Uterus (tissue), 4 donors: Measurements from ENCODE around the gene TMEM187. TPM values are rescaled to one million over a fixed set of nuclear protein-coding genes. Genes with fewer than 3 reads are reported as not detected.
"Not testable (repeated sequence)": the region's sequence is repeated elsewhere in the genome, so short reads cannot be mapped to it uniquely, and the experiment has no call there.

Source experiments
- DNase-seq, 2 donors: peaks; one replicate each; pipeline ENCODE4 v3.0.0-alpha.2; 2019 to 2020
- H3K27ac ChIP-seq, 2 donors: fragments of 200-600 bp; sonication (generic); 1 replicate in 1 of 2; 2 replicates in 1 of 2; pipeline ENCODE4 v1.5.1; 2016 to 2018
- H3K27me3 ChIP-seq, 2 donors: fragments of 200-600 bp; sonication (generic); one replicate each; pipeline ENCODE4 v1.5.1; 2018 to 2019; ENCODE audit warnings: control low read depth in 1 of 2
- H3K36me3 ChIP-seq, 2 donors: fragments of 200-600 bp; sonication (generic); one replicate each; pipeline ENCODE4 v1.5.1; 2019; ENCODE audit warnings: control low read depth in 1 of 2
- H3K4me1 ChIP-seq, 2 donors: fragments of 200-600 bp; sonication (generic); one replicate each; pipeline ENCODE4 v1.5.1; 2018 to 2019; ENCODE audit warnings: control low read depth in 1 of 2
- H3K4me3 ChIP-seq, 2 donors: fragments of 200-600 bp; sonication (generic); 1 replicate in 1 of 2; 2 replicates in 1 of 2; pipeline ENCODE4 v1.5.1; 2018 to 2019; ENCODE audit warnings: mild to moderate bottlenecking in 1 of 2
- H3K9me3 ChIP-seq, 2 donors: fragments of 200-600 bp; sonication (generic); one replicate each; pipeline ENCODE4 v1.5.1; 2019; ENCODE audit warnings: control low read depth in 1 of 2
- CTCF ChIP-seq, 4 experiments: fragments of 200-600 bp in 2 of 4; fragments of 450-650 bp in 2 of 4; sonication (generic) in 2 of 4; IDR thresholded peaks; one replicate each; pipeline ENCODE4 v1.5.1; 2016 to 2019; ENCODE audit warnings: antibody characterized with exemption in 4 of 4, mild to moderate bottlenecking in 2 of 4, moderate library complexity in 1 of 4
- POLR2A ChIP-seq, 2 donors: fragments of 450-650 bp; IDR thresholded peaks; one replicate each; pipeline ENCODE4 v1.6.1; 2016; ENCODE audit warnings: antibody characterized with exemption in 2 of 2, mild to moderate bottlenecking in 1 of 2, moderate library complexity in 1 of 2
- intact Hi-C: fragments of 100-400 bp; cut with DNase I; formaldehyde crosslinking; loops from one replicate; pipeline ENCODE4 v1.15.1; 2023; ENCODE audit warnings: low total_unique reads
- total RNA-seq, 4 donors: library from RNA; depleted of rRNA in 3 of 4; stranded (reverse); fragments of >200 nt in 3 of 4; gene quantifications; one replicate each; pipeline versions ENCODE4 v1.1.0 to v1.2.4, GENCODE V29; 2014 to 2023
- donor health status: DM: yes; HTN: yes; CAD: no.

Gene TMEM187
- total RNA-seq, 4 donors from 2014 or later = 2.5 to 9.6 (median 6.2) TPM; not detected in 1

DNA sequence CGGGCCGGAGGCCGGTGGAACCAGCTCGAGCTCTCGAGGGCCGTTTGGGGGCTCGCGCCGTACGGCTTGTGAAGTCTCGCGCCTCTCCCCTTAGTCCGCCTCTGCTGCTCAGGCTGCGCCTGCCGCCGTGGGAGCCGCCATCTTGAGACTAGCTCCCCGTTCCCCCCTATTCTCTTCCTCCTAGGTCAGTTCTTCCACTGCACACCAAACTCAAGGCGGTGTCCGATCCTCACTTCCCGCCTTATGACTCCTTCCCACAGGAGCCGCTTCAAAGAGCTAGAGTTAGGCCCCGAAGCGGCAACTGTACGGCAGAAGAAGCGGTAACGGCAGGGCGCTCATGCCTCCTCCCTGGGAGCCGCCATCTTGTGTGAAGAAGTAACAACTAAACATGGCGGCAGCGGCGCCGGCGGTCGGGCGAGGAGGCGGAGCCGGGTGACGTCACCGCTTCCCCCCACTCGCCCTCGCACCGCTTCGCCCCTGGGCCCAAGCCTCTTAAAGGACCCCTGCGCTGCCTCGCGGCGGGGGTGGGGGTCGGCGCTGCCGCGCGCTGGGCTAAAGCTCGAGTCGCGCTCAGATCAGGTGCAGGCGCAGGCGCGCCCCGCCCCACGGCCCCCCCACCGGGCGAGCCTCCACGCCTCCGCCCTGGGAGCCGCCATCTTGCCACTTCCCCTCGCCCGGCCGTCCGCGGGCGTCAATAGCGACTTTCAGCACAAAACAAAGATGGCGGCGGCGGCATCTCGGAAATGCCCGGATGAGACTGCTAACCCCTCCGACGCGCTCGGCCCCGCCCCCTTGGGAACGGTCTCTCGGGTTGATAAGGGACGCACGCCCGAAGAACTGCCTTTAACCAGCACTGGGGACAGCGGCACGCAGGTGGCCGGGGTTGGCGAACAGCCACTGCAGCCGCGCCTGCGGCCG is 845 bp upstream of the TMEM187 start, which contains the start of gene HCFC1:
Gene HCFC1, minus strand, starts transcription at position 369 of the 918 bp plus-strand sequence. CDS start 978 bp downstream, outside the sequence.
- peak; percentile 94 to 96 for DNase-seq
- peak within 1 kb of the TSS; percentile 52 to 96 for H3K4me3 ChIP-seq
- peak; percentile 25 to 30 for TF ChIP-seq POLR2A (IDR thresholded peaks at IDR 0.05)
- no peak for TF ChIP-seq CTCF (IDR thresholded peaks at IDR 0.05)
- peaks cover 0 to 5% of the 10 kb centered on the region in 2 donors for H3K4me1 ChIP-seq
- H3K27me3 ChIP-seq = no peaks in the 10 kb centered on the region
- peak within 1 kb of the TSS; percentile 99 for H3K27ac ChIP-seq
- intact Hi-C loops = no loop called here
- H3K36me3 ChIP-seq = no peaks in the 10 kb centered on the region
- no peaks in the 10 kb centered on the region for H3K9me3 ChIP-seq

- H3K36me3 ChIP-seq = no peaks in the 10 kb centered on the region
- TF ChIP-seq CTCF (IDR thresholded peaks at IDR 0.05) = no peak
- TF ChIP-seq POLR2A (IDR thresholded peaks at IDR 0.05) = no peak
- H3K9me3 ChIP-seq = no peaks in the 10 kb centered on the region
- H3K4me1 ChIP-seq = peaks cover 0 to 5% of the 10 kb centered on the region in 2 donors
- no peaks in the 10 kb centered on the region for H3K27me3 ChIP-seq
- intact Hi-C loops = no loop called here
- no peak for DNase-seq
- H3K27ac ChIP-seq = peak overlapping the region; percentile 99
- peak overlapping the region; percentile 52 to 96 for H3K4me3 ChIP-seq
Measured at GRCh38 chrX:153973127-153974002, 811 bp downstream of the TMEM187 start.

DNA sequence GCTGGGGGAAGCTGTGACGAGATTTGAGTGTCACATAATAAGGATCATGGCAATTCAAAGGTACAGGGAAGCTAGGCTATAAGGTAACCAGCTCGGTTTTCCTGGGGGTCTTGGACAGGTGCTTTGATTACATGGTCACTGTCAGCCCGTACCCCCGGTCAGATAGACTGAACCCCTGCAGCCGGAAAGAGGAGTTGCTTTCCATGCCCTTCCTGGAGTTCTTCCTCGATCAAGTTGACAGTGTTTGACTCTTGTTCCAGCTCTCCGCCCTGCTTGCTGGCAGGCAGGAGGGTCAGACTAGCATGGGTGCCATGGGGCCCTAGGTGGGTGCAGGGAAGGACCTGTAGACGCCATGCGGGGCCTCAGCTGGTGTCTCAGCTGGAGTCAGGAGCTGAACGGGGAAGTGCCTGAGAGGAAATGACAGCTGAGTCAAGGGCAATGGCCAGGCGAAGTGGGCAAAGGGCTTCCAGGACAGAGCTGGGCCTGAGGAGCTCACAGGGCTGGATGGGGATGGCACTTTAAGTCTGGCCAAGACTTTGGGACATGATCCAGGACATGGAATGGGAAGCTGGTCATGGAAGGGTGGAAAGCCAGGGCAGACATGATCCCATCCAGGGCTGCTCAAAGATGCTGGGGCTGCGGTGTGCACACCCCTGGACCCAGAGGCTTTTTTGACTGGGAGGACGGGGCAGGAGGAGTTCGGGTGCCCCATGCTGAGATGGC is 1.6 kb downstream of the TMEM187 start:
- H3K36me3 ChIP-seq = no peaks in the 10 kb centered on the region
- no peaks in the 10 kb centered on the region for H3K9me3 ChIP-seq
- intact Hi-C loops = no loop called here
- H3K27ac ChIP-seq = peak overlapping the region; percentile 99
- H3K27me3 ChIP-seq = no peaks in the 10 kb centered on the region
- TF ChIP-seq CTCF (IDR thresholded peaks at IDR 0.05) = no peak
- DNase-seq = no peak
- H3K4me3 ChIP-seq = no peak overlapping the region
- peaks cover 0 to 5% of the 10 kb centered on the region in 2 donors for H3K4me1 ChIP-seq

DNA sequence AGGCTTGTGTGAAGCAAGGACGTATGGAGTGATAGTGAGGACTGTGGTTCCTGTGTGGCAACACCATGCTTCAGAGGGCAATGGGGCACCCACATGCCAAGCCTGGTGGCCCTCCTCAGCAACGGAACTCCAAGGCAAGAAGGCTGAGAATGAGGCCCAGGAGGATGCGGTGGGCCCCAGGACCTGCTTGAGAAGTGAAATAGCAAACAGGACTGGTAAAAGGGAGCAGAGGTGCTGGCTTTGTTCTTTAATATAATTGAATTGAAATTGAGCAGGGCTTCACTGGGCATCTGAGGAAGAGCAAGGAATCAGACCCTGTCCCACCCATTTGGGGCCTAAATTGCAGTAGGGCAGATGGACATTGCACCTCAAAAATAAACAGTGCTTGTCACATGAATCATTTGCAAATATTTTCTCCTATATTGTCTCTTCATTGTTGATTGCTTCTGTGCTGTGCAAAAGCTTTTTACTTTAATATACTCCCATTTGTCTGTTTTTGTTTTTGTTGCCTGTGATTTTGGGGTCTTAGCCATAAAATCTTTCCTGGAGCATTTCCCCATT is 2.3 kb downstream of the TMEM187 start:
- TF ChIP-seq POLR2A (IDR thresholded peaks at IDR 0.05) (no peak), CTCF (IDR thresholded peaks at IDR 0.05) (no peak)
- intact Hi-C loops = no loop called here
- Histone ChIP-seq H3K27ac (peak overlapping the region in 1 of 2 donors; percentile 7), H3K4me3 (no peak overlapping the region), H3K36me3 (no peaks in the 10 kb centered on the region), H3K27me3 (no peaks in the 10 kb centered on the region), H3K4me1 (peaks cover 0 to 5% of the 10 kb centered on the region in 2 donors), H3K9me3 (no peaks in the 10 kb centered on the region)
- no peak for DNase-seq

DNA sequence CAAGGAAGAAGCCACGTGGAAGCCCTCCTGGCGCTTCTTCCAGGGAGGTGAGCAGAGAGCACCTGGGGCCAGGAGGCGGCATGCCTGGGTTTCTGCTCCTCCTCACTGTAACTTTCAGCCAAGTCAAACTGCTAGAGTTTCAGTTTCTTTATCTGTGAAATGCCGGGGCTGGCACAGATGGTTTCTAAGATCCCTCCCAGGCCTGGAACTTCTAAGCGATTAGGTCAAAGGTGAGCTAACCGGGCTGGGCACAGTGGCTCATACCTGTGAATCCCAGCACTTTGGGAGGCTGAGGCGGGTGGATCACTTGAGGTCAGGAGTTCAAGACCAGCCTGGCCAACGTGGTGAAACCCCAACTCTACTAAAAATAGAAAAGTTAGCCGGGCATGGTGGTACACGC is 7.8 kb downstream of the TMEM187 start:
- H3K36me3 ChIP-seq, H3K4me1 ChIP-seq, intact Hi-C loops, H3K27ac ChIP-seq, H3K4me3 ChIP-seq, H3K27me3 ChIP-seq, H3K9me3 ChIP-seq, DNase-seq: not testable (repeated sequence)
